HEK293 (cell line): ENCODE measurements around the gene CPNE4.

Source experiments
- CTCF ChIA-PET: fragments of 350-600 bp; formaldehyde crosslinking; extraction: SDS; loops from one replicate; lab custom pipeline; 2021; ENCODE audit warnings: antibody characterized with exemption; lab: Yijun Ruan, JAX
- POLR2A ChIA-PET: fragments of 300-600 bp; formaldehyde crosslinking; extraction: SDS; loops from one replicate; lab custom pipeline; 2020; ENCODE audit warnings: antibody characterized with exemption, inconsistent platforms; lab: Yijun Ruan, JAX
- H3K27ac ChIP-seq: fragments of 200-500 bp; sonication (Bioruptor generic); 2 replicates; pipeline ENCODE4 v1.5.1; 2014; ENCODE audit warnings: low read depth, low read length, control low read depth, inconsistent platforms; ENCODE audit errors: extremely low read depth
- H3K36me3 ChIP-seq, 2 experiments: fragments of 200-500 bp in 1 of 2; sonication (Bioruptor generic) in 1 of 2; 1 replicate in 1 of 2; 2 replicates in 1 of 2; pipeline ENCODE4 v1.5.1; 2014 to 2017; ENCODE audit warnings: inconsistent platforms in 2 of 2, low read length in 2 of 2; ENCODE audit not compliant: control insufficient read depth in 2 of 2, insufficient read depth in 1 of 2
- H3K4me1 ChIP-seq: fragments of 200-500 bp; sonication (Bioruptor generic); 2 replicates; pipeline ENCODE4 v1.5.1; 2014; ENCODE audit warnings: mild to moderate bottlenecking, low read length, inconsistent platforms; ENCODE audit not compliant: control insufficient read depth, insufficient read depth
- H3K4me3 ChIP-seq: 2 replicates; pipeline ENCODE4 v1.5.1; 2011; ENCODE audit warnings: low read depth, mild to moderate bottlenecking, control low read depth, low read length, moderate library complexity
- H3K9me3 ChIP-seq: fragments of 200-500 bp; sonication (Bioruptor generic); 2 replicates; pipeline ENCODE4 v1.5.1; 2014; ENCODE audit warnings: low read depth, low read length, inconsistent platforms; ENCODE audit not compliant: control insufficient read depth, insufficient read depth
- IKZF3 ChIP-seq: fragments of 450-650 bp; IDR thresholded peaks from 2 replicates; pipeline ENCODE4 v1.5.0; 2018; ENCODE audit warnings: missing biosample characterization, mild to moderate bottlenecking, missing genetic modification characterization, moderate library complexity
- KLF16 ChIP-seq: fragments of 450-650 bp; formaldehyde crosslinking; IDR thresholded peaks from 2 replicates; pipeline ENCODE4 v1.5.1; 2017; ENCODE audit warnings: missing biosample characterization, missing genetic modification characterization
- MYNN ChIP-seq: fragments of 450-650 bp; formaldehyde crosslinking; IDR thresholded peaks from 2 replicates; pipeline ENCODE4 v1.5.1; 2016; ENCODE audit warnings: missing biosample characterization, missing genetic modification characterization, borderline replicate concordance
- PRDM2 ChIP-seq: fragments of 450-650 bp; formaldehyde crosslinking; IDR thresholded peaks from 2 replicates; pipeline ENCODE4 v1.5.1; 2016; ENCODE audit warnings: missing biosample characterization, missing genetic modification characterization, borderline replicate concordance
- ZBTB48 ChIP-seq: fragments of 450-650 bp; formaldehyde crosslinking; IDR thresholded peaks from 2 replicates; pipeline ENCODE4 v1.5.1; 2016; ENCODE audit warnings: missing biosample characterization, missing genetic modification characterization
- ZBTB49 ChIP-seq: fragments of 450-650 bp; formaldehyde crosslinking; IDR thresholded peaks from 2 replicates; pipeline ENCODE4 v1.5.1; 2016; ENCODE audit warnings: missing biosample characterization, missing genetic modification characterization, low read depth
- ZBTB6 ChIP-seq: fragments of 450-650 bp; formaldehyde crosslinking; IDR thresholded peaks from 2 replicates; pipeline ENCODE4 v1.5.1; 2017; ENCODE audit warnings: missing biosample characterization, missing genetic modification characterization
- ZFP3 ChIP-seq: fragments of 450-650 bp; formaldehyde crosslinking; IDR thresholded peaks from 2 replicates; pipeline ENCODE4 v1.5.1; 2016; ENCODE audit warnings: low read depth, missing biosample characterization, missing genetic modification characterization
- ZNF114 ChIP-seq: fragments of 450-650 bp; formaldehyde crosslinking; IDR thresholded peaks from 2 replicates; pipeline ENCODE4 v1.5.0; 2017; ENCODE audit warnings: missing biosample characterization, missing genetic modification characterization
- ZNF157 ChIP-seq: fragments of 450-650 bp; formaldehyde crosslinking; IDR thresholded peaks from 2 replicates; pipeline ENCODE4 v1.5.1; 2016; ENCODE audit warnings: missing biosample characterization, missing genetic modification characterization
- ZNF292 ChIP-seq: fragments of 450-650 bp; formaldehyde crosslinking; IDR thresholded peaks from 2 replicates; pipeline ENCODE4 v1.5.1; 2016; ENCODE audit warnings: low read depth, missing biosample characterization, missing genetic modification characterization, borderline replicate concordance
- ZNF350 ChIP-seq: fragments of 450-650 bp; formaldehyde crosslinking; IDR thresholded peaks from 2 replicates; pipeline ENCODE4 v1.5.0; 2017; ENCODE audit warnings: missing biosample characterization, mild to moderate bottlenecking, missing genetic modification characterization
- ZNF416 ChIP-seq: fragments of 450-650 bp; formaldehyde crosslinking; IDR thresholded peaks from 2 replicates; pipeline ENCODE4 v1.5.1; 2016; ENCODE audit warnings: missing biosample characterization, missing genetic modification characterization
- ZNF433 ChIP-seq: fragments of 450-650 bp; formaldehyde crosslinking; IDR thresholded peaks from 2 replicates; pipeline ENCODE4 v1.5.1; 2016; ENCODE audit warnings: missing biosample characterization, missing genetic modification characterization, low read depth
- ZNF530 ChIP-seq: fragments of 450-650 bp; formaldehyde crosslinking; IDR thresholded peaks from 2 replicates; pipeline ENCODE4 v1.5.1; 2016; ENCODE audit warnings: low read depth, missing biosample characterization, missing genetic modification characterization
- ZNF548 ChIP-seq: fragments of 450-650 bp; formaldehyde crosslinking; IDR thresholded peaks from 2 replicates; pipeline ENCODE4 v1.5.1; 2016; ENCODE audit warnings: missing biosample characterization, missing genetic modification characterization
- ZNF664 ChIP-seq: fragments of 450-650 bp; formaldehyde crosslinking; IDR thresholded peaks from 2 replicates; pipeline ENCODE4 v1.5.1; 2016; ENCODE audit warnings: missing biosample characterization, missing genetic modification characterization
- ZNF76 ChIP-seq: fragments of 450-650 bp; formaldehyde crosslinking; IDR thresholded peaks from 2 replicates; pipeline ENCODE4; 2016; ENCODE audit warnings: low read depth, missing biosample characterization, missing genetic modification characterization, borderline replicate concordance
- ZNF785 ChIP-seq: fragments of 450-650 bp; formaldehyde crosslinking; IDR thresholded peaks from 2 replicates; pipeline ENCODE4 v1.5.1; 2016; ENCODE audit warnings: missing biosample characterization, missing genetic modification characterization
- ZSCAN30 ChIP-seq: fragments of 450-650 bp; IDR thresholded peaks from 2 replicates; pipeline ENCODE4 v1.5.1; 2018; ENCODE audit warnings: missing biosample characterization, mild to moderate bottlenecking, missing genetic modification characterization, moderate library complexity
- ZSCAN5A ChIP-seq: fragments of 450-650 bp; formaldehyde crosslinking; IDR thresholded peaks from 2 replicates; pipeline ENCODE4 v1.5.1; 2016; ENCODE audit warnings: missing biosample characterization, missing genetic modification characterization
- TF ChIP-seq, protein P1 (sequence below): fragments of 450-650 bp; formaldehyde crosslinking; IDR thresholded peaks from 2 replicates; pipeline ENCODE4 v1.5.1; 2016; ENCODE audit warnings: missing biosample characterization, missing genetic modification characterization

The CPNE4 gene

DNA sequence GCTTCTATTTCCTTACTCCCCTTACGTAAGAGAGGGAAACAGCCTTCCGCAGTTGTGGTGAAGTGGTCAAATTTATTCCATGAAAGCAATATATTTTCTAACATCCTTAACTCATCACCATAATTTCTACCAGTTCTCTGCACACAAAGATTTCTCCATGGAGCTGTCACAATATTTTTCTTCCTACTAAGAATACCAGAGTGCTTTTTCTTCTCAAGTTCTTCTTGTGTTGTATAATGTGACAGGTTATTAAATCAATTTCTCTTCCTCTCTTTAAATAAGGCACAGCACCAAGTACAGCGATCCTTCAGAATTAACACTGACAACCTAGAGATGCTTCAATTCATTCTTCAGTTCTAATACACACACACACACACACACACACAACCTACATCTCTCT is 153.0 kb downstream of the CPNE4 start:
- Histone ChIP-seq H3K4me1 (no peaks in the 10 kb centered on the region), H3K27ac (no peak overlapping the region), H3K9me3 (no peaks in the 10 kb centered on the region), H3K4me3 (no peak overlapping the region), H3K36me3 (no peaks in the 10 kb centered on the region)
- ChIA-PET POLR2A (no interaction called here), CTCF (no interaction called here)
- TF ChIP-seq ZBTB6 (no peak), ZNF416 (tag by site-specific recombination) (no peak), ZBTB49 (tag by site-specific recombination) (no peak), ZNF785 (tag by site-specific recombination) (no peak), ZFP3 (tag by site-specific recombination) (no peak), ZNF548 (tag by site-specific recombination) (no peak), IKZF3 (tag by site-specific recombination) (no peak), ZSCAN30 (tag by site-specific recombination) (no peak), ZNF530 (tag by site-specific recombination) (no peak), MYNN (tag by site-specific recombination) (no peak), ZNF114 (no peak), ZNF350 (no peak), PRDM2 (tag by site-specific recombination) (no peak)

- POLR2A ChIA-PET: no interaction called here
- TF ChIP-seq ZNF157 (tag by site-specific recombination): no peak
- no peak for TF ChIP-seq ZNF76 (tag by site-specific recombination)
- TF ChIP-seq ZNF433: no peak
- TF ChIP-seq ZNF664 (tag by site-specific recombination): no peak
- TF ChIP-seq ZNF530 (tag by site-specific recombination): no peak
- no peak for TF ChIP-seq ZSCAN5A
- TF ChIP-seq, protein P1, sequence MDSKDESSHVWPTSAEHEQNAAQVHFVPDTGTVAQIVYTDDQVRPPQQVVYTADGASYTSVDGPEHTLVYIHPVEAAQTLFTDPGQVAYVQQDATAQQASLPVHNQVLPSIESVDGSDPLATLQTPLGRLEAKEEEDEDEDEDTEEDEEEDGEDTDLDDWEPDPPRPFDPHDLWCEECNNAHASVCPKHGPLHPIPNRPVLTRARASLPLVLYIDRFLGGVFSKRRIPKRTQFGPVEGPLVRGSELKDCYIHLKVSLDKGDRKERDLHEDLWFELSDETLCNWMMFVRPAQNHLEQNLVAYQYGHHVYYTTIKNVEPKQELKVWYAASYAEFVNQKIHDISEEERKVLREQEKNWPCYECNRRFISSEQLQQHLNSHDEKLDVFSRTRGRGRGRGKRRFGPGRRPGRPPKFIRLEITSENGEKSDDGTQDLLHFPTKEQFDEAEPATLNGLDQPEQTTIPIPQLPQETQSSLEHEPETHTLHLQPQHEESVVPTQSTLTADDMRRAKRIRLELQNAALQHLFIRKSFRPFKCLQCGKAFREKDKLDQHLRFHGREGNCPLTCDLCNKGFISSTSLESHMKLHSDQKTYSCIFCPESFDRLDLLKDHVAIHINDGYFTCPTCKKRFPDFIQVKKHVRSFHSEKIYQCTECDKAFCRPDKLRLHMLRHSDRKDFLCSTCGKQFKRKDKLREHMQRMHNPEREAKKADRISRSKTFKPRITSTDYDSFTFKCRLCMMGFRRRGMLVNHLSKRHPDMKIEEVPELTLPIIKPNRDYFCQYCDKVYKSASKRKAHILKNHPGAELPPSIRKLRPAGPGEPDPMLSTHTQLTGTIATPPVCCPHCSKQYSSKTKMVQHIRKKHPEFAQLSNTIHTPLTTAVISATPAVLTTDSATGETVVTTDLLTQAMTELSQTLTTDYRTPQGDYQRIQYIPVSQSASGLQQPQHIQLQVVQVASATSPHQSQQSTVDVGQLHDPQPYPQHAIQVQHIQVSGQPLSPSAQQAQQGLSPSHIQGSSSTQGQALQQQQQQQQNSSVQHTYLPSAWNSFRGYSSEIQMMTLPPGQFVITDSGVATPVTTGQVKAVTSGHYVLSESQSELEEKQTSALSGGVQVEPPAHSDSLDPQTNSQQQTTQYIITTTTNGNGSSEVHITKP (tag by site-specific recombination): no peak
- no peak for TF ChIP-seq ZNF292 (tag by site-specific recombination)
- no peak for TF ChIP-seq ZBTB48 (tag by site-specific recombination)
- TF ChIP-seq KLF16 (tag by site-specific recombination): no peak
Measured at GRCh38 chr3:131880948-131881347, 153.9 kb downstream of the CPNE4 start.

More at GRCh38 chr3:131880948-131881347, 153.9 kb downstream of the CPNE4 start:
- Histone ChIP-seq H3K9me3 (no peaks in the 10 kb centered on the region), H3K36me3 (no peaks in the 10 kb centered on the region), H3K27ac (no peak overlapping the region), H3K4me1 (no peaks in the 10 kb centered on the region), H3K4me3 (no peak overlapping the region)
- CTCF ChIA-PET: no interaction called here
